ENCODE results near the gene BMP8B.
"Not testable (repeated sequence)": the region's sequence is repeated elsewhere in the genome, so short reads cannot be mapped to it uniquely, and the experiment has no call there.

- TF ChIP-seq CTCF (conservative IDR thresholded peaks at IDR 0.05); ZFX (IDR thresholded peaks at IDR 0.05): not testable (repeated sequence)
Observed at GRCh38 chr1:39775141-39775540, 13.5 kb downstream of the BMP8B start.
